ENCODE results near the gene RHBDF1.
A peak's percentile ranks its signal among the peaks of the same experiment; 100 is the strongest.

The RHBDF1 gene

GRCh38 chr16:105521-105920, 33.1 kb upstream of the RHBDF1 start:
- TF ChIP-seq POLR2AphosphoS5 (IDR thresholded peaks at IDR 0.05; ENCODE audit: low read depth, low read length) (no peak), POLR2A (IDR thresholded peaks at IDR 0.05; ENCODE audit: low read depth, low read length) (no peak), TAF1 (IDR thresholded peaks at IDR 0.05; ENCODE audit: borderline replicate concordance, low read depth, low read length) (no peak)
- DNase-seq (ENCODE audit: insufficient read length) (no peak), FAIRE-seq (no peak)

GRCh38 chr16:104928-105327, 32.5 kb upstream of the RHBDF1 start:
- FAIRE-seq (no peak), DNase-seq (ENCODE audit: insufficient read length) (no peak)
- TF ChIP-seq TAF1 (IDR thresholded peaks at IDR 0.05; ENCODE audit: borderline replicate concordance, low read depth, low read length) (no peak), POLR2A (IDR thresholded peaks at IDR 0.05; ENCODE audit: low read depth, low read length) (no peak), POLR2AphosphoS5 (IDR thresholded peaks at IDR 0.05; ENCODE audit: low read depth, low read length) (no peak)

GRCh38 chr16:104355-104754, 31.9 kb upstream of the RHBDF1 start:
- TF ChIP-seq POLR2AphosphoS5 (IDR thresholded peaks at IDR 0.05; ENCODE audit: low read depth, low read length): no peak
- no peak for TF ChIP-seq POLR2A (IDR thresholded peaks at IDR 0.05; ENCODE audit: low read depth, low read length)
- TF ChIP-seq TAF1 (IDR thresholded peaks at IDR 0.05; ENCODE audit: borderline replicate concordance, low read depth, low read length): no peak

GRCh38 chr16:102060-102855, 29.8 kb upstream of the RHBDF1 start:
- DNase-seq (ENCODE audit: insufficient read length) (no peak), FAIRE-seq (no peak)
- TF ChIP-seq TAF1 (IDR thresholded peaks at IDR 0.05; ENCODE audit: borderline replicate concordance, low read depth, low read length) (no peak), POLR2AphosphoS5 (IDR thresholded peaks at IDR 0.05; ENCODE audit: low read depth, low read length) (no peak), POLR2A (IDR thresholded peaks at IDR 0.05; ENCODE audit: low read depth, low read length) (no peak)

More at GRCh38 chr16:104355-104754, 31.9 kb upstream of the RHBDF1 start:
- DNase-seq (ENCODE audit: insufficient read length) (no peak), FAIRE-seq (no peak)

GRCh38 chr16:101586-101985, 29.2 kb upstream of the RHBDF1 start:
- TF ChIP-seq TAF1 (IDR thresholded peaks at IDR 0.05; ENCODE audit: borderline replicate concordance, low read depth, low read length) (no peak), POLR2AphosphoS5 (IDR thresholded peaks at IDR 0.05; ENCODE audit: low read depth, low read length) (no peak), POLR2A (IDR thresholded peaks at IDR 0.05; ENCODE audit: low read depth, low read length) (no peak)
- FAIRE-seq (no peak), DNase-seq (ENCODE audit: insufficient read length) (no peak)

- TF ChIP-seq POLR2AphosphoS5 (IDR thresholded peaks at IDR 0.05; ENCODE audit: low read depth, low read length): no peak
- no peak for TF ChIP-seq TAF1 (IDR thresholded peaks at IDR 0.05; ENCODE audit: borderline replicate concordance, low read depth, low read length)
- no peak for TF ChIP-seq POLR2A (IDR thresholded peaks at IDR 0.05; ENCODE audit: low read depth, low read length)
- no peak for DNase-seq (ENCODE audit: insufficient read length)
- no peak for FAIRE-seq
These were observed 28.6 kb upstream of the RHBDF1 start for GRCh38 chr16:100989-101388.

- FAIRE-seq (no peak), DNase-seq (ENCODE audit: insufficient read length) (no peak)
- TF ChIP-seq TAF1 (IDR thresholded peaks at IDR 0.05; ENCODE audit: borderline replicate concordance, low read depth, low read length) (no peak), POLR2A (IDR thresholded peaks at IDR 0.05; ENCODE audit: low read depth, low read length) (no peak), POLR2AphosphoS5 (IDR thresholded peaks at IDR 0.05; ENCODE audit: low read depth, low read length) (no peak)
These were observed 25.4 kb upstream of the RHBDF1 start for GRCh38 chr16:97822-98221.

- DNase-seq (ENCODE audit: insufficient read length) (peak; percentile 98), FAIRE-seq (peak; percentile 100)
- TF ChIP-seq POLR2AphosphoS5 (IDR thresholded peaks at IDR 0.05; ENCODE audit: low read depth, low read length) (no peak), TAF1 (IDR thresholded peaks at IDR 0.05; ENCODE audit: borderline replicate concordance, low read depth, low read length) (no peak), POLR2A (IDR thresholded peaks at IDR 0.05; ENCODE audit: low read depth, low read length) (no peak)
These were observed 24.5 kb upstream of the RHBDF1 start for GRCh38 chr16:96935-97381.

GRCh38 chr16:94918-95265, 22.5 kb upstream of the RHBDF1 start:
- FAIRE-seq (no peak), DNase-seq (ENCODE audit: insufficient read length) (no peak)

GRCh38 chr16:92431-93339, 20.3 kb upstream of the RHBDF1 start:
- no peak for TF ChIP-seq POLR2A (IDR thresholded peaks at IDR 0.05; ENCODE audit: low read depth, low read length)
- no peak; the same call in 1 of the 2 replicates for TF ChIP-seq POLR2AphosphoS5 (IDR thresholded peaks at IDR 0.05; ENCODE audit: low read depth, low read length)
- no peak for TF ChIP-seq TAF1 (IDR thresholded peaks at IDR 0.05; ENCODE audit: borderline replicate concordance, low read depth, low read length)
- no peak for DNase-seq (ENCODE audit: insufficient read length)
- FAIRE-seq: no peak

More at GRCh38 chr16:94918-95265, 22.5 kb upstream of the RHBDF1 start:
- no peak for TF ChIP-seq POLR2A (IDR thresholded peaks at IDR 0.05; ENCODE audit: low read depth, low read length)
- TF ChIP-seq POLR2AphosphoS5 (IDR thresholded peaks at IDR 0.05; ENCODE audit: low read depth, low read length): no peak
- no peak for TF ChIP-seq TAF1 (IDR thresholded peaks at IDR 0.05; ENCODE audit: borderline replicate concordance, low read depth, low read length)

- TF ChIP-seq POLR2AphosphoS5 (IDR thresholded peaks at IDR 0.05; ENCODE audit: low read depth, low read length): no peak
- TF ChIP-seq POLR2A (IDR thresholded peaks at IDR 0.05; ENCODE audit: low read depth, low read length): no peak
- no peak for DNase-seq (ENCODE audit: insufficient read length)
- FAIRE-seq: no peak
These were observed 19.1 kb upstream of the RHBDF1 start for GRCh38 chr16:91484-91883.
